ENCODE results near the gene ESPNL.

- TF ChIP-seq CTCF (conservative IDR thresholded peaks at IDR 0.05; ENCODE audit: low read length) (no peak), EZH2phosphoT487 (IDR thresholded peaks at IDR 0.05; ENCODE audit: borderline replicate concordance) (no peak)
Observed at GRCh38 chr2:238066218-238066617, 33.9 kb upstream of the ESPNL start.
